A549 (cell line): ENCODE data around the gene DCLK2. TPM values are rescaled to one million over a fixed set of nuclear protein-coding genes. Genes with fewer than 3 reads are reported as not detected.

Experiments used
- ATAC-seq, 2 experiments: fragments of 200-7000 bp in 1 of 2; fragments of >200 bp in 1 of 2; cut with Nextera tagmentation in 1 of 2; cut with Tn5 transposase in 1 of 2; 3 replicates each; pipeline versions ENCODE4 v1.8.0 to v1.9.1; 2018 to 2020; ENCODE audit warnings: mild to moderate bottlenecking in 1 of 2, moderate library complexity in 1 of 2
- CTCF ChIA-PET: fragments of 300-600 bp; sonication (Branson Sonifier 250); formaldehyde crosslinking; extraction: SDS; loops from one replicate; lab custom pipeline; 2021; ENCODE audit warnings: antibody characterized with exemption, inconsistent platforms; lab: Yijun Ruan, JAX
- POLR2A ChIA-PET: fragments of 350-600 bp; formaldehyde crosslinking; extraction: SDS; loops from one replicate; lab custom pipeline; 2021; ENCODE audit warnings: antibody characterized with exemption, inconsistent platforms; lab: Yijun Ruan, JAX
- DNase-seq, 2 experiments: peaks; one replicate each; pipeline versions ENCODE4 v3.0.0 to v3.0.0-alpha.2; 2011 to 2016; ENCODE audit warnings: low read depth in 1 of 2, low spot score in 1 of 2
- FAIRE-seq: peaks from 2 replicates; lab custom pipeline; 2011; peaks lifted over from hg19 to GRCh38; lab: Jason Lieb, UNC
- H3K27ac ChIP-seq, 2 experiments: fragments of >200 bp; sonication (Bioruptor Twin); formaldehyde crosslinking; 3 replicates each; pipeline ENCODE4 v1.5.1; 2016 to 2017
- H3K4me1 ChIP-seq: fragments of >200 bp; sonication (Bioruptor Twin); formaldehyde crosslinking; 3 replicates; pipeline ENCODE4 v1.6.1; 2016
- H3K4me2 ChIP-seq: fragments of >200 bp; sonication (Bioruptor Twin); formaldehyde crosslinking; 3 replicates; pipeline ENCODE4 v1.6.1; 2016
- H3K4me3 ChIP-seq: fragments of >200 bp; sonication (Bioruptor Twin); formaldehyde crosslinking; 3 replicates; pipeline ENCODE4 v1.5.1; 2016
- H3K9me3 ChIP-seq: fragments of >200 bp; sonication (Bioruptor Twin); formaldehyde crosslinking; 3 replicates; pipeline ENCODE4 v1.6.1; 2016
- BHLHE40 ChIP-seq: IDR thresholded peaks from 2 replicates; pipeline ENCODE4 v1.6.1; 2012; ENCODE audit warnings: low read depth, low read length, inconsistent platforms
- EHF ChIP-seq: fragments of 250-450 bp; sonication (Bioruptor Pico); IDR thresholded peaks from 2 replicates; pipeline ENCODE4 v1.5.0; 2020; ENCODE audit warnings: mild to moderate bottlenecking
- EHMT2 ChIP-seq: fragments of 200-600 bp; sonication (generic); IDR thresholded peaks from 2 replicates; pipeline ENCODE4 v1.6.1; 2016; ENCODE audit warnings: antibody characterized with exemption, low read depth, mild to moderate bottlenecking, moderate library complexity
- FOSB ChIP-seq: fragments of 250-450 bp; sonication (Bioruptor Pico); IDR thresholded peaks from 2 replicates; pipeline ENCODE4 v1.5.0; 2020; ENCODE audit warnings: mild to moderate bottlenecking, moderate library complexity
- FOSL2 ChIP-seq, 2 experiments: fragments of 450-650 bp in 1 of 2; fragments of >200 bp in 1 of 2; sonication (Bioruptor Twin) in 1 of 2; formaldehyde crosslinking; IDR thresholded peaks; 2 replicates each; pipeline versions ENCODE4 v1.5.0 to v1.6.1; 2016 to 2020; ENCODE audit warnings: mild to moderate bottlenecking in 1 of 2, moderate library complexity in 1 of 2
- HDAC2 ChIP-seq: fragments of 200-600 bp; sonication (generic); IDR thresholded peaks from 2 replicates; pipeline ENCODE4 v1.6.1; 2016
- HOXB13 ChIP-seq: fragments of 250-450 bp; sonication (Bioruptor Pico); IDR thresholded peaks from 2 replicates; pipeline ENCODE4 v1.5.0; 2020; ENCODE audit warnings: low read depth, mild to moderate bottlenecking, moderate library complexity
- KDM5A ChIP-seq: fragments of 200-600 bp; sonication (generic); IDR thresholded peaks from 2 replicates; pipeline ENCODE4 v1.6.1; 2016; ENCODE audit warnings: antibody characterized with exemption, mild to moderate bottlenecking
- MYC ChIP-seq: IDR thresholded peaks from 2 replicates; pipeline ENCODE4 v1.6.1; 2012; ENCODE audit warnings: mild to moderate bottlenecking, inconsistent platforms, low read length, improper control_type of control experiment, borderline replicate concordance
- NR3C1 ChIP-seq: fragments of >200 bp; sonication (Bioruptor Twin); formaldehyde crosslinking; IDR thresholded peaks from 3 replicates; pipeline ENCODE4 v1.6.1; 2017
- POLR2A ChIP-seq: IDR thresholded peaks from 2 replicates; pipeline ENCODE4 v1.6.1; 2012; ENCODE audit warnings: mild to moderate bottlenecking, low read length
- RAD21 ChIP-seq, 2 experiments: fragments of >200 bp in 1 of 2; sonication (Bioruptor Twin) in 1 of 2; formaldehyde crosslinking in 1 of 2; IDR thresholded peaks in 1 of 2; conservative IDR thresholded peaks in 1 of 2; 2 replicates in 1 of 2; 3 replicates in 1 of 2; pipeline ENCODE4 v1.6.1; 2012 to 2018; ENCODE audit warnings: inconsistent platforms in 1 of 2
- RCOR1 ChIP-seq: fragments of 150-350 bp; IDR thresholded peaks from 2 replicates; pipeline ENCODE4 v1.6.1; 2014; ENCODE audit warnings: antibody characterized with exemption, low read length, low read depth
- SREBF2 ChIP-seq: fragments of 450-650 bp; IDR thresholded peaks from 2 replicates; pipeline ENCODE4 v1.6.1; 2014; ENCODE audit warnings: mild to moderate bottlenecking, moderate library complexity
- ZC3H11A ChIP-seq: fragments of 450-650 bp; IDR thresholded peaks from 2 replicates; pipeline ENCODE4 v1.6.1; 2014; ENCODE audit warnings: antibody characterized with exemption, mild to moderate bottlenecking
- ZFP36 ChIP-seq: fragments of 450-650 bp; IDR thresholded peaks from 2 replicates; pipeline ENCODE4 v1.6.1; 2014; ENCODE audit warnings: borderline replicate concordance; ENCODE audit not compliant: partially characterized antibody
- WGBS: methylation state at CpG from one replicate; pipeline ENCODE4 v1.1.6; 2017; ENCODE audit errors: missing lambda C conversion rate; 5-methylcytosine and 5-hydroxymethylcytosine counted together
- polyA plus RNA-seq, 4 experiments: library from polyadenylated mRNA; depleted of rRNA in 3 of 4; stranded (reverse); fragments of >200 nt; fragmentation: RNase III in 1 of 4; extraction: RNeasy Plus Mini Kit Qiagen cat#74134 plus additional on column Dnase treatment in 1 of 4; gene quantifications; 2 replicates in 3 of 4; 3 replicates in 1 of 4; pipeline ENCODE4 v1.2.3, GENCODE V29; 2011 to 2017
- TF ChIP-seq, protein P1 (sequence below): IDR thresholded peaks from 2 replicates; pipeline ENCODE4 v1.6.1; 2012
- TF ChIP-seq, protein P2 (sequence below): fragments of >200 bp; sonication (Bioruptor Twin); formaldehyde crosslinking; IDR thresholded peaks from 3 replicates; pipeline ENCODE4 v1.5.1; 2016
- TF ChIP-seq, protein P3 (sequence below): fragments of 250-450 bp; sonication (Bioruptor Pico); IDR thresholded peaks from 2 replicates; pipeline ENCODE4 v1.5.0; 2020; ENCODE audit warnings: low read depth, mild to moderate bottlenecking, moderate library complexity
- TF ChIP-seq, protein P4 (sequence below): fragments of 450-650 bp; IDR thresholded peaks from 2 replicates; pipeline ENCODE4 v1.6.1; 2014; ENCODE audit warnings: antibody characterized with exemption
- TF ChIP-seq, protein P5 (sequence below): IDR thresholded peaks from 2 replicates; pipeline ENCODE4 v1.6.1; 2012; ENCODE audit warnings: low read depth, borderline replicate concordance
- TF ChIP-seq, protein P6 (sequence below): fragments of >200 bp; sonication (Bioruptor Twin); formaldehyde crosslinking; IDR thresholded peaks from 3 replicates; pipeline ENCODE4 v1.6.1; 2016

The DCLK2 gene
- polyA plus RNA-seq, 2 of the 4 experiments (the other 2 are of a cell fraction) = 8.1 to 11.6 TPM

DNA sequence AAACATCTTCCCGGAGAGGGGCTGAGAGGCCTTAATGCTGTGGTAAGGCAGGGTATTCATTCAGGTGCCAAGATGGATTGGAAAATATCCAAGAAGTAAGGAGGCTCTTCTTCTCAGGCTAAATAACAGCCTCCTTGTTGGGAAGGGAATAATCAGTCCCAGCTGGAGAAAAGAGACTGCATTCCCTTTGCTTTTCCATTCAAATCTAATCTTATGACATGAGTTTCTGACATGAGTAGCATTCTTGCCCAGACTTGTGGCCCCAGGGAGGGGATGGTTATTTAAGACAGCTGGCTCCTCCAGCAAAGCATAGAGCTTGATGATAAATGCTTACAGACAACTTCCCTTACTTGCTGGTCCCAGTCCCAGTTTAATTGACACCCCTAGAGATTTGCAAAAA, 98.3 kb downstream of the DCLK2 start:
- 90% methylated on average over 1 of the region's 1 CpG for WGBS
- FAIRE-seq = no peak
- POLR2A ChIA-PET = no interaction called here
- Histone ChIP-seq H3K27ac (no peak overlapping the region), H3K9me3 (no peaks in the 10 kb centered on the region), H3K4me2 (no peak overlapping the region), H3K4me1 (peaks cover 14% of the 10 kb centered on the region; the same call in 1 of the 3 replicates), H3K4me3 (no peak overlapping the region)
- TF ChIP-seq EHMT2 (no peak), EHF (no peak), ZC3H11A (no peak), MYC (no peak), ZFP36 (no peak), RAD21 (conservative IDR thresholded peaks at IDR 0.05 in 1 of 2, IDR thresholded peaks at IDR 0.05 in 1 of 2) (no peak), HOXB13 (no peak), POLR2A (no peak), HDAC2 (no peak), RCOR1 (no peak), FOSL2 (IDR thresholded peaks at IDR 0.05) (no peak), FOSL2 (CRISPR knock-in tag; IDR thresholded peaks at IDR 0.05) (no peak), FOSB (CRISPR knock-in tag) (no peak), SREBF2 (no peak), KDM5A (no peak), BHLHE40 (no peak)
- TF ChIP-seq, protein P1, sequence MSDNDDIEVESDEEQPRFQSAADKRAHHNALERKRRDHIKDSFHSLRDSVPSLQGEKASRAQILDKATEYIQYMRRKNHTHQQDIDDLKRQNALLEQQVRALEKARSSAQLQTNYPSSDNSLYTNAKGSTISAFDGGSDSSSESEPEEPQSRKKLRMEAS = no peak
- TF ChIP-seq, protein P2, sequence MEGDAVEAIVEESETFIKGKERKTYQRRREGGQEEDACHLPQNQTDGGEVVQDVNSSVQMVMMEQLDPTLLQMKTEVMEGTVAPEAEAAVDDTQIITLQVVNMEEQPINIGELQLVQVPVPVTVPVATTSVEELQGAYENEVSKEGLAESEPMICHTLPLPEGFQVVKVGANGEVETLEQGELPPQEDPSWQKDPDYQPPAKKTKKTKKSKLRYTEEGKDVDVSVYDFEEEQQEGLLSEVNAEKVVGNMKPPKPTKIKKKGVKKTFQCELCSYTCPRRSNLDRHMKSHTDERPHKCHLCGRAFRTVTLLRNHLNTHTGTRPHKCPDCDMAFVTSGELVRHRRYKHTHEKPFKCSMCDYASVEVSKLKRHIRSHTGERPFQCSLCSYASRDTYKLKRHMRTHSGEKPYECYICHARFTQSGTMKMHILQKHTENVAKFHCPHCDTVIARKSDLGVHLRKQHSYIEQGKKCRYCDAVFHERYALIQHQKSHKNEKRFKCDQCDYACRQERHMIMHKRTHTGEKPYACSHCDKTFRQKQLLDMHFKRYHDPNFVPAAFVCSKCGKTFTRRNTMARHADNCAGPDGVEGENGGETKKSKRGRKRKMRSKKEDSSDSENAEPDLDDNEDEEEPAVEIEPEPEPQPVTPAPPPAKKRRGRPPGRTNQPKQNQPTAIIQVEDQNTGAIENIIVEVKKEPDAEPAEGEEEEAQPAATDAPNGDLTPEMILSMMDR = no peak
- TF ChIP-seq, protein P3, sequence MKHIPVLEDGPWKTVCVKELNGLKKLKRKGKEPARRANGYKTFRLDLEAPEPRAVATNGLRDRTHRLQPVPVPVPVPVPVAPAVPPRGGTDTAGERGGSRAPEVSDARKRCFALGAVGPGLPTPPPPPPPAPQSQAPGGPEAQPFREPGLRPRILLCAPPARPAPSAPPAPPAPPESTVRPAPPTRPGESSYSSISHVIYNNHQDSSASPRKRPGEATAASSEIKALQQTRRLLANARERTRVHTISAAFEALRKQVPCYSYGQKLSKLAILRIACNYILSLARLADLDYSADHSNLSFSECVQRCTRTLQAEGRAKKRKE (CRISPR knock-in tag) = no peak
- TF ChIP-seq, protein P4, sequence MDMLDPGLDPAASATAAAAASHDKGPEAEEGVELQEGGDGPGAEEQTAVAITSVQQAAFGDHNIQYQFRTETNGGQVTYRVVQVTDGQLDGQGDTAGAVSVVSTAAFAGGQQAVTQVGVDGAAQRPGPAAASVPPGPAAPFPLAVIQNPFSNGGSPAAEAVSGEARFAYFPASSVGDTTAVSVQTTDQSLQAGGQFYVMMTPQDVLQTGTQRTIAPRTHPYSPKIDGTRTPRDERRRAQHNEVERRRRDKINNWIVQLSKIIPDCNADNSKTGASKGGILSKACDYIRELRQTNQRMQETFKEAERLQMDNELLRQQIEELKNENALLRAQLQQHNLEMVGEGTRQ = no peak
- TF ChIP-seq, protein P5, sequence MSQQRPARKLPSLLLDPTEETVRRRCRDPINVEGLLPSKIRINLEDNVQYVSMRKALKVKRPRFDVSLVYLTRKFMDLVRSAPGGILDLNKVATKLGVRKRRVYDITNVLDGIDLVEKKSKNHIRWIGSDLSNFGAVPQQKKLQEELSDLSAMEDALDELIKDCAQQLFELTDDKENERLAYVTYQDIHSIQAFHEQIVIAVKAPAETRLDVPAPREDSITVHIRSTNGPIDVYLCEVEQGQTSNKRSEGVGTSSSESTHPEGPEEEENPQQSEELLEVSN = no peak
- DNase-seq = no peak
- no peak for ATAC-seq
- CTCF ChIA-PET = interaction anchor here (0.7 kb wide), 1 partner anchor 66 kb away, joined by 3 read pairs; no protein-coding TSS in a partner anchor

DNA sequence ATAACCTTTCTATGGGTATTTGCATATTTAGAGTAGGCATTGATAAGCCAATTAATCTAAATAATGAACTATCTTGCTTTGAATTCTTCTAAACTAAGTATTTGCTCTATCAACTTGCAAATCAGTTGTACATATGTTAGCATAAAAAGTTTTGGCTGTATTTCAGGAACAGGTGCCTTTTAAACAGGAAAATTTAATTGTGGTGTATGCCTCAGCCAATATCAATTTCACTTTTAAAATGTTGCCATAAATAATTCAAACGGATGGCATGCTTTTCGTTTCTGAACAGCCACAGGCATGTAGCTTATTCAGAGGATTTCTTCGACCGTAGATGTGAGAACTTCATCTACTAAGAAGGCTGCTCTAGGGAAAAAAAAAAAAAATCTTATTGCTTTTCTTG, 99.9 kb downstream of the DCLK2 start:
- H3K4me2 ChIP-seq = no peak overlapping the region
- 82% methylated on average over 4 of the region's 4 CpGs for WGBS
- FAIRE-seq (no peak), DNase-seq (no peak), ATAC-seq (no peak)
- no peak overlapping the region for H3K4me3 ChIP-seq
- H3K9me3 ChIP-seq = no peaks in the 10 kb centered on the region
- peaks cover 11% of the 10 kb centered on the region; the same call in 1 of the 3 replicates for H3K4me1 ChIP-seq
- ChIA-PET POLR2A (no interaction called here), CTCF (interaction anchor here (0.7 to 1.1 kb wide), 2 partner anchors 101 to 168 kb away, joined by 3 read pairs; no protein-coding TSS in a partner anchor)
- no peak overlapping the region for H3K27ac ChIP-seq
- TF ChIP-seq, protein P6, sequence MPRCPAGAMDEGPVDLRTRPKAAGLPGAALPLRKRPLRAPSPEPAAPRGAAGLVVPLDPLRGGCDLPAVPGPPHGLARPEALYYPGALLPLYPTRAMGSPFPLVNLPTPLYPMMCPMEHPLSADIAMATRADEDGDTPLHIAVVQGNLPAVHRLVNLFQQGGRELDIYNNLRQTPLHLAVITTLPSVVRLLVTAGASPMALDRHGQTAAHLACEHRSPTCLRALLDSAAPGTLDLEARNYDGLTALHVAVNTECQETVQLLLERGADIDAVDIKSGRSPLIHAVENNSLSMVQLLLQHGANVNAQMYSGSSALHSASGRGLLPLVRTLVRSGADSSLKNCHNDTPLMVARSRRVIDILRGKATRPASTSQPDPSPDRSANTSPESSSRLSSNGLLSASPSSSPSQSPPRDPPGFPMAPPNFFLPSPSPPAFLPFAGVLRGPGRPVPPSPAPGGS = no peak
- TF ChIP-seq NR3C1 = no peak
